PFSK-1 (cell line): ENCODE measurements around the gene TMEM132D.

Source experiments
- FOXP2 ChIP-seq: optimal IDR thresholded peaks from 2 replicates; pipeline ENCODE3; 2011; ENCODE audit warnings: borderline replicate concordance, control low read depth, inconsistent platforms; ENCODE audit not compliant: insufficient read depth; ENCODE audit errors: extremely low read length, extremely low read depth
- POLR2AphosphoS5 ChIP-seq: IDR thresholded peaks from 2 replicates; pipeline ENCODE4 v1.6.1; 2012; ENCODE audit warnings: low read depth, mild to moderate bottlenecking, control low read depth, low read length, moderate library complexity
- REST ChIP-seq, 2 experiments: IDR thresholded peaks; 2 replicates each; pipeline versions ENCODE4 v1.6.1 to v1.8.0; 2011 to 2012; ENCODE audit warnings: low read depth in 2 of 2, low read length in 2 of 2, control low read depth in 1 of 2, inconsistent platforms in 1 of 2, mild to moderate bottlenecking in 1 of 2, moderate library complexity in 1 of 2; ENCODE audit not compliant: insufficient read depth in 1 of 2
- SIN3A ChIP-seq: IDR thresholded peaks from 2 replicates; pipeline ENCODE4 v1.6.1; 2012; ENCODE audit warnings: mild to moderate bottlenecking, low read length, moderate library complexity, borderline replicate concordance; ENCODE audit not compliant: insufficient read depth
- TAF1 ChIP-seq: IDR thresholded peaks from 2 replicates; pipeline ENCODE4 v1.6.1; 2012; ENCODE audit warnings: low read length, control low read depth, borderline replicate concordance; ENCODE audit not compliant: insufficient read depth

- TF ChIP-seq REST (IDR thresholded peaks at IDR 0.05; ENCODE audit: insufficient read depth in 1 of 2, low read depth in 2 of 2, low read length in 2 of 2) (no peak), POLR2AphosphoS5 (no peak), TAF1 (no peak), FOXP2 (no peak), SIN3A (no peak)
Observed at GRCh38 chr12:129202109-129202814, 701.6 kb downstream of the TMEM132D start.
